HG02938 (cell line): ENCODE data around the gene RIN3.
"Not testable (repeated sequence)": the region's sequence is repeated elsewhere in the genome, so short reads cannot be mapped to it uniquely, and the experiment has no call there.

ENCODE experiments used
- ATAC-seq: cut with Tn5 transposase; IDR thresholded peaks from one replicate; pipeline ENCODE4 v1.9.1; 2021; ENCODE audit warnings: mild to moderate bottlenecking, moderate library complexity; ENCODE audit not compliant: unreplicated experiment

Gene RIN3

DNA sequence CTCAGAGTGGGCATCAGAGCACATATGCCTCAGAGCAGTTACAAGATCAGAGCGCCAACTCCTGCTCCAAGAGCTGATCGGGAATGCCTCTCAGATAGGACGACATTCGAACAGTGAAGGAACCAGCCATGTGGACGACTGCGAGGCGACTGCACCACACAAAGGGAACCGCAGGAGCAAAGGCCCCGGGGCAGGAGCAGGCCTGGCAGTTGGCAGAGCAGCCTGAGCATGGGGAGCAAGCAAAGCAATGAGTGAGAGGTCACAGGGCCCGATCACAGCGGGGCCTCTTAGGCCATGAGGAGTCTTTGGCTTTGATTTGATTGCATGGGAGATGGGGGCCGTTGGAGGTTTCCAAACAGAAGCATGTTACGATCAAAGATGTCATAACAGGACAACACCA, 144.6 kb downstream of the RIN3 start:
- ATAC-seq, result no peak

DNA sequence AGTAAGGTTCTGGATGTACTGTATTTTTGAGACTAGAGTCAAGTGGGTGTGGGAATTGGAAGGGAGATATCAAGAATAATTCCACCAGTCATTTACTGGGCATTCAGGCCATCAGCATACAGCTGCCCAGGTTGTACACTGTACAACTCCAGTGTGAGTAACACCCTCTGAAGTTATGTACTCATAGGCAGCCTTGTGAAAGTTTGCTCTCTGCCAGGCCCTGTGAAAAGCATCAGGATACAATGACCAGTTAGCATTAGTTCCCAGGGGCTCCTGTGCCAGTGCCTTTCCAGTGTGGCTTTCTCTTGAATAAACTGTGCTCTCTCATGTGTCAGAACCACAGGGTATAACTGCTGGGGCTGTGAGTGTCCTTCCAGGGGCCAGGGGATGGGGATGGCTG, 145.1 kb downstream of the RIN3 start:
- ATAC-seq, result no peak

DNA sequence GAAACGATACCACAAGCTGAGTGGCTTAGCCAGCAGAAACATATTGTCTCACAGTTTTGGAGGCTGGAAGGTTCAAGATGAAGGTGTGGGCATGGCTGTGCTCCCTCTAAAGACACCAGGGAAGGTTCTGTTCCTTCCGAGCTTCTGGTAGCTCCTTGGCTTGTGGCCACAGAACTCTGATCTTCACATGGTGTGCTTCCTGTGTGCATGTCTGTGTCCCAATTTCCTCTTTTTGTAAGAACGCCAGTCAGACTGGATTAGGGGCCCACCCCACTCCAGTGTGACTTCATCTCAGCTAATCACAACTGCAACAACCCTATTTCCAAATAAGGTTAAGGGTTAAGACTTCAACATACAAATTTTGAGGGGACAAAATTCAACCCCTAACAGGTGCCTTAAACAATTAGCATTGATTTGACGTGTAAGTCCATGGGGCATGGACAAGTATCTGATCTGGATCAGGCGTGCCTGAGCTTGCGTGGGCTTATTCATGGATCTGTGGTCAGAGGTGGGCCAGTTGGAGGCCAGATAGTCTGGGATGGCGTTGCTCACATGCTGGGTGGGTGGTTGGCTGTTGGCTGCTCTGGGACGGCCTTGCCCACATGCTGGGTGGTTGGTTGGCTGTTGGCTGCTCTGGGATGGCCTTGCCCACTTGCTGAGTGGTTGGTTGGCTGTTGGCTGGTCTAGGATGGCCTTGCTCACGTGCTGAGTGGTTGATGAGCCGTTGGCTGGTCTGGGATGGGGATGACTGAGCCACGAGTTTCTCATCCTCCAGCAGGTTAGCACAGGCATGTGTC, 146.4 kb downstream of the RIN3 start:
- no peak for ATAC-seq

DNA sequence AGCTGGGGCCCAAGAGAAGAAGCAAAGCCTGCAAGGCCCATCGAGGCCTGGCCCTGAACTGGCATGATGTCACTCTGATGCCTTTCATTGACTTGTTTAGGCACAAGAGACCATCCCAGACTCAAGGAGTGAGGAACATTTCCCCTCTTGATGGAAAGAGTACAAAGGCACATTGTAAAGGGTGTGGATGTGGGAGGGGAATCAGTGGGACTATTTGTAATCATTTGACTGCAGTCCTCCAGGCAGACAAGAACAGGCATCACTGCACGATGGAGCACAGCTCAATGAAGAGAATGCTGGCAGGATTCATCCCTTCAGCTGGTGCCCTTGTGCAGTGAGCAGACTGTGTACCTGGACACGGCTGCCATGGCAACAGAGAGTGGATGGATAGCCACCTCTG, 147.0 kb downstream of the RIN3 start:
- ATAC-seq, result no peak

GRCh38 chr14:92663049-92663448, 149.5 kb downstream of the RIN3 start:
- ATAC-seq, result no peak

DNA sequence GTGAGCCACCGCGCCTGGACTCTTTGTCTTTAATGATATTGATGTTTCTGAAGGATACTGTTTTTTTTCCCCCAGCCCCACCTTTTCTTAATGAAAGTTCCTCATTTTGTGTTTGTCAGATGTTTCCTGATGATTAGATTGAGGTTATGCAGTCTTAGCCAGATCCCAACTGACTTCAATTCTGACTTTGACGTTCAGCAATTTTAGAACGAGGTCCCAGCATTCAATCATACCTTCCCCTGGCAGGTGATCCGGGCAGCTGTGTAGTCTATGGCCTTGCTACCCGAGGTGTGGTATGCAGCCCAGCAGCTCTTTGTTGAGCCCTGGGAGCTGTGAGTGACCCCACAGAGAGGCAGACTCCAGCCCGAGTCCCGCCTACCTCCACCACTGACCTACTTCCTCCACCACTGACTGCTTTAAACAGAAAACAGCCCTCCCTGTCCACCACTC, 152.1 kb downstream of the RIN3 start:
- no peak for ATAC-seq

DNA sequence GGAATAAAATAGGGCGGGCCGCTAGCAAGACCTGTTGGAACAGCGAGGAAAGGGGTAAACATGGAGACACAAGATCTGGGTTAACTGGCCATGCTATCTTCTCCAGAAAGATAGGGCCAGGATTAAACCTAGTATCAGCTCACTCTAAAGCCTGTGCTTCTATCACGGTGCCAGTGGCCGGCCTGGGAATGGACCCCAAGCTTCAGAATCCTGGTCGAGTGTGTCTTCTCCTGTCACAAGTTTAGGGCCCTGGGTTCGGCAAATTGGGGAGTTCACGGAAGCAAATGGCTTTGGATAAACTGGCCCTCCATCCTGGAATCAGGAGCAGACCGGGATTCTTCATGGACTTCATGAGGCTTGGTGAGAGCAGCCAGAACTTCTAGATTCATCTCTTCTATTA, 152.7 kb downstream of the RIN3 start:
- no peak for ATAC-seq

DNA sequence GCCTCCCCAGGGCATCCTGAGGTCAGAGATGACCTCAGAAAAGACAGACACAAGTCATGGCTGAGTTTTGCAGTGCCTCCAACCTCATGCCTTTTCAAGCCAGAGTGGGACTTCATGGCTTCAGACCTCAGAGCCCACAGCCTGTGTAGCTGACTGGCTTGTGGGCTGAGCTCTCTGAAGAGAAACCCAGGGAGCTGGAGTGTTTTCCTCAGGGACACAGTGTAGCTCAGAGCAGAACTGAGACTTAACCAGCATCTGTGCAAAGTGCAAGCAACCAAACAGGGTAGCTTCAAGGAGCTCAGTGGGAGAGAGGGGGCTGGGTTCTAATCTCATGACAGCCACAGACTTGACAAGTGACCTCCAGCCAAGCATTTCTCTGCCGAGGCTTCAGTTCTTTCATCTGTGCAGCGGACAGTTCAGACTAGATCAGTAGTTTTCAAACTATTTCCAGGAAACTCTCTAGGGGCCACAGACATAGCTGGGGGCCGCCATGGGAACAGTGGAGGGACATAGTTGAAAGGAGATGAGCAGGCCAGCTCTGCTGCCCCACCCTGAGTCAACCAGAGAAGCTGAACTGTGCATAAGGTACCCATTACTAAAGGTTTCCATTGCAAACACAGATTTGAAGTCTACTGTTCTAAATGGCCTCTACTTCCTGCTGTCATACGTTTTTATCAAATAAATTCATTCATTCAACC, 154.8 kb downstream of the RIN3 start:
- peak; percentile 41 for ATAC-seq

GRCh38 chr14:92670160-92670559, 156.6 kb downstream of the RIN3 start:
- no peak for ATAC-seq

DNA sequence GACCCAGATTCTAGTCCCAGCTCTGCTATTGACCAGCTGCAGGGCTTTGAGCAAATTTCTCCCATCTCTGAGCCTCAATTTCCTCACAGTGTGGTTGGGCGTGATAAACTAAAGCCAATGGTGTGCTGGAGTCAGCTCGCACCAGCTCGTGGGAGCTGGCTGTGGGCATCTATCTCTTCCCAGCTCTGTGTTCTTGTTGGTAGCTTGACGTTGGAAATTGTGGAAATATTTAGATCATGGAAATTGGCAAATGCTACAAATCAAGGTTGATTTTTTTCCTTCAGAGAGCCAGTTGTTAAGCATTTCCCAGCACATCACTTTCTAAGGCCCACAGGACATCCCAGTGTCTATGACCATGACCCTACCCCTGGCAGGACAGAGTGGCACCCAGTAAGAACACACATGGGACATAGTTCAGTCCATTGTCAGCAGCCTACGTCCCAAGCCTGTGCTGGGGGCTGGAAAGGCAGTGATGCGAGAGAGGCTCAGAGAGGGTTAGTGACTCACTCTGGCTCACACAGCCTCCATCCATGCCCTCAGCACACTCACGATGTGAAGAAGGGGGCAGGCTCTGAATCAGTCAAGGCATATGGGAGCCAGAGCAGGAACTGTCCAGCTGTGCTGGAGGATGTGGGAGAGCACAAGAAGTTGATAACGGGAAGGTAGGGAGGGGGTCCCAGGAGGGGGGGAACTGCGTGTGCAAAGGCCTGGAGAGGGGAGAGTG, 157.2 kb downstream of the RIN3 start:
- no peak for ATAC-seq

- no peak for ATAC-seq
These were observed 160.1 kb downstream of the RIN3 start for GRCh38 chr14:92673601-92674150.

DNA sequence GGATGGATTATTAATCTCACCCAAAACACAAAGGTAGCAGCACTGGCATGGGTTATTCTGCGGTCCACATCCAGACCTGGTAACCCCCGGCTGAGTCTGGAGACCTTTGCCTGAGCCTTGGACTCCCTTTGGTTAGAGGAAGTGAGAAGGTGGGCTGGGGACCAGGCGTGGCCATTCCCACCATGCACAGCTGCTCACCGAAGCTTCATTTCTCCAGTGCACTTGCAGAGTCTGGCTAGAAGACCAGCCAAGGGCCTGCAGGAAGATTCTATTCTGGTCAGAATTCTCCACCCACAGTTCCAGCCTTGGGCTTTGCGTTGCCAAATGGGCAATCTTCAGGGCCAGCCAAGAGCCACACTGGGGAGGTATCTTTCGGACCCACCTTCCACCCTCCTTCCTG, 161.8 kb downstream of the RIN3 start:
- no peak for ATAC-seq

DNA sequence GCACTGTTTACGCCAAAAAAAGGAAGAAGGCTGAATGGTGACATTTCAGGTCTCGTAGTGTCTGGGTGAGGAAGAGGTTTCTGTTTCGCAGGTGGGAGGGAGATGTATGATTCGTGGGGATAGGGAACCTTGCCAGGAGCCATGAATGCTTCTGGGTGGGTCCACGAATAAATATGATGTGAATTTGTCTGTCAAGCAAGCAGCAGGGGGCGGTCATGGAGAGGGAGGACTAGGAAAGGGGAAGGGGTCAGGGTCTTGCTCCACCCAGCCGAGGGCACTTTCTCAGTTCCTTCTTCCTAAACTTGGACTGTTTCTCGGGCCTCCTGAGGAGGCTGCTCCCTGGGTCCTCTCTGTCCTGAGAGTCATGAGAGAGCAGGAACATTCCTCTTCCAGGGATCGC, 162.4 kb downstream of the RIN3 start:
- no peak for ATAC-seq

DNA sequence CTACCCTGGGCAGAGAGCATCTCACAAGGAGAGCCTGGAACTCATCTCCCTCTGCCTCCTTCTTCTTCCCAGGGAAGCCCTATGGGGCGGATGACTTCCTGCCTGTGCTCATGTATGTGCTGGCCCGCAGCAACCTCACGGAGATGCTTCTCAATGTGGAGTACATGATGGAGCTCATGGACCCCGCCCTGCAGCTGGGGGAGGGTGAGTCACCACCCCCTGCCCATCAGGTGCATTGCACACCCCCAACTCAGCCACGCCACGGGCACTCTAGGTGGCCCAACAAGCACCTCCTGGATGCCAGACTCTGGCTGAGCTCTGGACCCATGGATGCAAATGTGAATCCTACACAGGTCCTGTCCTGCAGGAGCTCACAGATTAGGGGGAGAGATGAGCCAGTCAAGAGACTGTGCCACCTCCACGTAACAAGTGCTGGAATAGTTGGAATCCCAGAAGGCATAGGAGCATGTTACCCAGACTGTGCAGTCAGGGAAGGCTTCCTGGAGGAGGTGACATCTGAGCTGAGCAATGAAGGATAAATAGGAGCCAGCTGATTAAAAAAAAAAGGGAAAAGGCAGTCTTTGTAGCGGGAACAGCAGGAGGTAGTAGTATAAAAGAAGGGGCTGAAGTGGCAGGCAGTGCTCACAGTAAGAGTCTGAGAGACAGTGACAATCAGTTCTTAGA, 163.0 kb downstream of the RIN3 start:
- no peak for ATAC-seq

- ATAC-seq, result peak; percentile 77
These were observed 163.6 kb downstream of the RIN3 start for GRCh38 chr14:92677087-92677668.

- no peak for ATAC-seq
These were observed 164.4 kb downstream of the RIN3 start for GRCh38 chr14:92677955-92678354.

GRCh38 chr14:92678766-92679165, 165.2 kb downstream of the RIN3 start:
- no peak for ATAC-seq

GRCh38 chr14:92679246-92679645, 165.7 kb downstream of the RIN3 start:
- no peak for ATAC-seq

GRCh38 chr14:92680330-92680729, 166.7 kb downstream of the RIN3 start:
- not testable (repeated sequence) for ATAC-seq
